SK-N-SH treated with all-trans-retinoic acid at 6 μM for 48 hours (cell line): ENCODE data around the gene SLC41A1.

Experiments used
- GLIS3 ChIP-seq: fragments of 250-450 bp; sonication (Bioruptor Pico); IDR thresholded peaks from 2 replicates; pipeline ENCODE4 v1.5.0; 2020; ENCODE audit warnings: mild to moderate bottlenecking, moderate library complexity
- ISL1 ChIP-seq: fragments of 250-450 bp; sonication (Bioruptor Pico); IDR thresholded peaks from 2 replicates; pipeline ENCODE4 v2.1.2; 2022; ENCODE audit warnings: mild to moderate bottlenecking, moderate library complexity
- OSR1 ChIP-seq: fragments of 250-450 bp; sonication (Bioruptor Pico); IDR thresholded peaks from 2 replicates; pipeline ENCODE4 v1.8.0; 2022; ENCODE audit warnings: moderate library complexity, mild to moderate bottlenecking, inconsistent platforms
- RARB ChIP-seq: fragments of 250-450 bp; sonication (Bioruptor Pico); IDR thresholded peaks from 2 replicates; pipeline ENCODE4 v1.8.0; 2021; ENCODE audit warnings: mild to moderate bottlenecking, moderate library complexity
- SNAI2 ChIP-seq: fragments of 250-450 bp; sonication (Bioruptor Pico); IDR thresholded peaks from 2 replicates; pipeline ENCODE4 v1.5.0; 2020; ENCODE audit warnings: mild to moderate bottlenecking, moderate library complexity
- TOX ChIP-seq: fragments of 250-450 bp; sonication (Bioruptor Pico); IDR thresholded peaks from 2 replicates; pipeline ENCODE4 v1.8.0; 2021; ENCODE audit warnings: mild to moderate bottlenecking, moderate library complexity, borderline replicate concordance
- ZFP3 ChIP-seq: fragments of 250-450 bp; sonication (Bioruptor Pico); IDR thresholded peaks from 2 replicates; pipeline ENCODE4 v1.5.0; 2020; ENCODE audit warnings: mild to moderate bottlenecking, moderate library complexity
- ZNF70 ChIP-seq: fragments of 450-650 bp; formaldehyde crosslinking; IDR thresholded peaks from 2 replicates; pipeline ENCODE4 v1.5.0; 2020; ENCODE audit warnings: mild to moderate bottlenecking, moderate library complexity
- TF ChIP-seq, protein P1 (sequence below): fragments of 250-450 bp; sonication (Bioruptor Pico); IDR thresholded peaks from 2 replicates; pipeline ENCODE4 v1.8.0; 2020; ENCODE audit warnings: mild to moderate bottlenecking, moderate library complexity, borderline replicate concordance
- TF ChIP-seq, protein P2 (sequence below): fragments of 250-450 bp; sonication (Bioruptor Pico); IDR thresholded peaks from 2 replicates; pipeline ENCODE4 v1.8.0; 2021; ENCODE audit warnings: low read depth, mild to moderate bottlenecking, moderate library complexity, borderline replicate concordance
- TF ChIP-seq, protein P3 (sequence below): fragments of 250-450 bp; sonication (Bioruptor Pico); IDR thresholded peaks from 2 replicates; pipeline ENCODE4 v1.5.1; 2020; ENCODE audit warnings: low read depth, mild to moderate bottlenecking, moderate library complexity

DNA sequence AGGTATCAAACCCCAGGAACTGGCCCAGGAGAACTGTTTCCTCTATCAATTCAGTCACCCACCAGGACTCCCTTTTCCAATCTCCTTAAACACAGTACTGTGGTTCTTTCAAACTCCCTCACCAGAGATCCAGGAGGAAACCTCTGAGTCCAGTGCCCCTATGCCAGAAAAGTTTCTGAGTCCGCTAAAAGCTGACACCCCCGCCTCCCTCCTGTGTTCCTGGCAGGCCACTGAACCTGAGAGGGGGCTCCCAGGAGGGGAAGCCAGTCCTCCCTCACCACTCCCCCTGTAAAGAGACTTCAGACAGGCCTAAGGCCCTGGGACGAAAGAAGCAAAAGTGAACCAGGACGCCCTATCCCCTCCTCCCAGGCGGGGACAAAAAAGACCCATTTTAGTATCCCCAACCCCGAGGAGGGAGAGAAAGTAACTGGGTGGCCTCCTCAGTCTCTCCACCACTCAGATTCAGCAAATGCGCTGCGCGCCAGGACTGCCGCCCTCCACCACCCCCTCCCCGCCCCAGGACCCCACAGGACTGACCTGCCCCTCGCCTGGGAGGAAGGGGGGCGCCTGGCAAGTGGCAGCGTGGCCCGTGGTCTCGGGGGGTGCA is 624 bp downstream of the SLC41A1 start:
- TF ChIP-seq ZNF70, result no peak
- no peak for TF ChIP-seq RARB (CRISPR knock-in tag)
- TF ChIP-seq, protein P1, sequence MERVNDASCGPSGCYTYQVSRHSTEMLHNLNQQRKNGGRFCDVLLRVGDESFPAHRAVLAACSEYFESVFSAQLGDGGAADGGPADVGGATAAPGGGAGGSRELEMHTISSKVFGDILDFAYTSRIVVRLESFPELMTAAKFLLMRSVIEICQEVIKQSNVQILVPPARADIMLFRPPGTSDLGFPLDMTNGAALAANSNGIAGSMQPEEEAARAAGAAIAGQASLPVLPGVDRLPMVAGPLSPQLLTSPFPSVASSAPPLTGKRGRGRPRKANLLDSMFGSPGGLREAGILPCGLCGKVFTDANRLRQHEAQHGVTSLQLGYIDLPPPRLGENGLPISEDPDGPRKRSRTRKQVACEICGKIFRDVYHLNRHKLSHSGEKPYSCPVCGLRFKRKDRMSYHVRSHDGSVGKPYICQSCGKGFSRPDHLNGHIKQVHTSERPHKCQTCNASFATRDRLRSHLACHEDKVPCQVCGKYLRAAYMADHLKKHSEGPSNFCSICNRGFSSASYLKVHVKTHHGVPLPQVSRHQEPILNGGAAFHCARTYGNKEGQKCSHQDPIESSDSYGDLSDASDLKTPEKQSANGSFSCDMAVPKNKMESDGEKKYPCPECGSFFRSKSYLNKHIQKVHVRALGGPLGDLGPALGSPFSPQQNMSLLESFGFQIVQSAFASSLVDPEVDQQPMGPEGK (CRISPR knock-in tag), result no peak
- TF ChIP-seq OSR1, result no peak
- no peak for TF ChIP-seq TOX (CRISPR knock-in tag)
- TF ChIP-seq SNAI2, result no peak
- no peak for TF ChIP-seq ZFP3 (CRISPR knock-in tag)
- TF ChIP-seq GLIS3, result no peak
- TF ChIP-seq, protein P2, sequence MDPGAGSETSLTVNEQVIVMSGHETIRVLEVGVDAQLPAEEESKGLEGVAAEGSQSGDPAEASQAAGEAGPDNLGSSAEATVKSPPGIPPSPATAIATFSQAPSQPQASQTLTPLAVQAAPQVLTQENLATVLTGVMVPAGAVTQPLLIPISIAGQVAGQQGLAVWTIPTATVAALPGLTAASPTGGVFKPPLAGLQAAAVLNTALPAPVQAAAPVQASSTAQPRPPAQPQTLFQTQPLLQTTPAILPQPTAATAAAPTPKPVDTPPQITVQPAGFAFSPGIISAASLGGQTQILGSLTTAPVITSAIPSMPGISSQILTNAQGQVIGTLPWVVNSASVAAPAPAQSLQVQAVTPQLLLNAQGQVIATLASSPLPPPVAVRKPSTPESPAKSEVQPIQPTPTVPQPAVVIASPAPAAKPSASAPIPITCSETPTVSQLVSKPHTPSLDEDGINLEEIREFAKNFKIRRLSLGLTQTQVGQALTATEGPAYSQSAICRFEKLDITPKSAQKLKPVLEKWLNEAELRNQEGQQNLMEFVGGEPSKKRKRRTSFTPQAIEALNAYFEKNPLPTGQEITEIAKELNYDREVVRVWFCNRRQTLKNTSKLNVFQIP, result no peak
- no peak for TF ChIP-seq ISL1 (CRISPR knock-in tag)
- TF ChIP-seq, protein P3, sequence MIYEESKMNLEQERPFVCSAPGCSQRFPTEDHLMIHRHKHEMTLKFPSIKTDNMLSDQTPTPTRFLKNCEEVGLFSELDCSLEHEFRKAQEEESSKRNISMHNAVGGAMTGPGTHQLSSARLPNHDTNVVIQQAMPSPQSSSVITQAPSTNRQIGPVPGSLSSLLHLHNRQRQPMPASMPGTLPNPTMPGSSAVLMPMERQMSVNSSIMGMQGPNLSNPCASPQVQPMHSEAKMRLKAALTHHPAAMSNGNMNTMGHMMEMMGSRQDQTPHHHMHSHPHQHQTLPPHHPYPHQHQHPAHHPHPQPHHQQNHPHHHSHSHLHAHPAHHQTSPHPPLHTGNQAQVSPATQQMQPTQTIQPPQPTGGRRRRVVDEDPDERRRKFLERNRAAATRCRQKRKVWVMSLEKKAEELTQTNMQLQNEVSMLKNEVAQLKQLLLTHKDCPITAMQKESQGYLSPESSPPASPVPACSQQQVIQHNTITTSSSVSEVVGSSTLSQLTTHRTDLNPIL (CRISPR knock-in tag), result no peak
